Activated naive CD8-positive, alpha-beta T cell treated with anti-CD3 and anti-CD28 coated beads for 36 hours (primary cell): Measurements from ENCODE around the gene ZDHHC19. TPM values are rescaled to one million over a fixed set of nuclear protein-coding genes. Genes with fewer than 3 reads are reported as not detected.

ENCODE experiments used
- DNase-seq: peaks from one replicate; pipeline ENCODE4 v3.0.0; 2021
- H3K27ac Mint-ChIP-seq: one replicate; pipeline ENCODE4 v1.8.0; 2022; ENCODE audit warnings: mild to moderate bottlenecking, moderate library complexity, mixed read lengths
- H3K27me3 Mint-ChIP-seq: one replicate; pipeline ENCODE4 v1.8.0; 2022; ENCODE audit warnings: mild to moderate bottlenecking, mixed read lengths
- H3K36me3 Mint-ChIP-seq: one replicate; pipeline ENCODE4 v1.8.0; 2021; ENCODE audit warnings: mild to moderate bottlenecking, mixed read lengths
- H3K4me1 Mint-ChIP-seq: one replicate; pipeline ENCODE4 v1.8.0; 2021; ENCODE audit warnings: mixed read lengths
- H3K4me3 Mint-ChIP-seq: one replicate; pipeline ENCODE4 v1.8.0; 2022; ENCODE audit warnings: mild to moderate bottlenecking, moderate library complexity, mixed read lengths
- H3K9me3 Mint-ChIP-seq: one replicate; pipeline ENCODE4 v1.8.0; 2022; ENCODE audit warnings: mixed read lengths
- total RNA-seq, 2 experiments: library from RNA; stranded (reverse); gene quantifications; one replicate each; pipeline ENCODE4 v1.2.3, GENCODE V29; 2021

The ZDHHC19 gene
- total RNA-seq, 2 experiments from 2014 or later: not detected

DNA sequence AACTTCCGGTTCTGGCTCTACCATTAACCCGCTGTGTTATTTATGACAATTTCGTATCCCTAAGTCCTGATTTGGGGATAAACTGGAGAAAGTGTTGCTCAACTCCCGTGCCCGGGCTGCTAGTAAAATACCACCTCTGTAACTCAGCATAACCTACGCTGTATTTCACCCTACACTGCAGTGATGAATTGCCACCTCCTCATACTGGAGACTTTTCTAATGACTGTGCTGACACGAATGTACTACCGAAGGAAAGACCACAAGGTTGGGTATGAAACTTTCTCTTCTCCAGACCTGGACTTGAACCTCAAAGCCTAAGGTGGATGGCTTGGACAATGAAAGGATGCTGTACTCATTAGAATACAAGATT is 21.7 kb upstream of the ZDHHC19 start:
- H3K27ac Mint-ChIP-seq: no peak overlapping the region
- peaks cover 23% of the 10 kb centered on the region for H3K4me1 Mint-ChIP-seq
- H3K9me3 Mint-ChIP-seq: no peaks in the 10 kb centered on the region
- no peak overlapping the region for H3K4me3 Mint-ChIP-seq
- DNase-seq: no peak
- peaks cover 2% of the 10 kb centered on the region for H3K36me3 Mint-ChIP-seq
- no peaks in the 10 kb centered on the region for H3K27me3 Mint-ChIP-seq

DNA sequence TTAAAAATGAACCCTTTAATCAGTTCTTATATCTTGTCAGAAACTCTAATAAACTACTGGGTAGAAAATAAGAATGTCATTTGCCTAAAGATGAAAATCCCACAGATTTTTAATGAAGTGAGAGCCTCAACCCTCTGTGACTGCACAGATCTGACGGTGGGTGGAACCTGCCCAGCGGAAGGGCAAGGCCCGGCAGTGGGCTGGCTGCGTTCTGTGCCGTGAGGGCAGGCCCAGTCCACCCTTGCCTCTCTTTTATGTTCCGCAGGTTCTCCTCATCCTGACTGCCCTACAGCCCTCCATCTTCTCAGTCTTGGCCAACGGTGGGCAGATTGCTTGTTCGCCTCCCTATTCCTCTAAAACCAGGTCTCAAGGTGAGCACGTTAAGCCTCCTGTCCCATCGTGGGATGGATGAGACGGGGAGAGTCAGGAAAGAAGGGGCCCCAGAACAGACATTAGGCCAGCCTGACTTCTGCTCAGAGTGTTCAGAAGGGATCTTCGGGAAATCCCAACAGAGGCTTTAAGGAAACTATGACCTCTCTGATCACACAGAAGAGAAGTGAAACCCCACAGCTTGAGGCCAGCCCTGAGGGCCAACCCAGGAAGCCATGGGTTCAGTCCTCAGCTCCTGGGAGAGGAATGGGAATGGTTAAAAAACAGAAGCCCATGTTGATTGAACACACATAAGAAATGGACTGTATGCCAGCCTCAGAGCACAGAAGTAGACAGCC is 21.1 kb upstream of the ZDHHC19 start:
- DNase-seq: no peak
- H3K4me3 Mint-ChIP-seq: no peak overlapping the region
- H3K27me3 Mint-ChIP-seq: no peaks in the 10 kb centered on the region
- H3K36me3 Mint-ChIP-seq: no peaks in the 10 kb centered on the region
- peak overlapping the region; percentile 22 for H3K27ac Mint-ChIP-seq
- peaks cover 21% of the 10 kb centered on the region for H3K4me1 Mint-ChIP-seq
- no peaks in the 10 kb centered on the region for H3K9me3 Mint-ChIP-seq

- H3K4me3 Mint-ChIP-seq: no peak overlapping the region
- peaks cover 5% of the 10 kb centered on the region for H3K4me1 Mint-ChIP-seq
- DNase-seq: no peak
- no peaks in the 10 kb centered on the region for H3K9me3 Mint-ChIP-seq
- H3K27ac Mint-ChIP-seq: peak overlapping the region; percentile 16
- no peaks in the 10 kb centered on the region for H3K36me3 Mint-ChIP-seq
- peaks cover 3% of the 10 kb centered on the region for H3K27me3 Mint-ChIP-seq
Measured at GRCh38 chr3:196227629-196228493, 16.7 kb upstream of the ZDHHC19 start.

DNA sequence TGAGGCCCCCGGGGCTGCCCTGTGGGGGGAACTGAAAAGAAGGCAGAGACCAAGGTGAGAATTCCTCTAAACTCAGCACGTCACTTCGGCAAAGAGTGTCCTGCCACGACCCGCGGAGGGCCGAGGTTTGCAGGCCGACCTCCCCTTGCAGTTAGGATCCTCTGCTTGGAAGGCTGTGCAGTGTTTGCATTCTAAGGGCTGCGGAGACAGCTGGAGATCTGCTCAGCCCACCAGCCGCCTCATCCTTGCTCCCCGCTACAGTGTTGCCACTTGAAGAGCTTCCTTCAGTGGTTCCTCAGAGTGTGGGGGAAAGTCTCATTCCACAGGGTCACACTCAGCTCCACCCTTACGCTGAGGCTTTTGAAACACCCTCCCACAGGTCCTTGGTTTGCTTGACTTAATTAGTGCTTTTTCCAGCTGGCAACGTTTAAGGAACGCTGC is 15.9 kb upstream of the ZDHHC19 start:
- no peaks in the 10 kb centered on the region for H3K36me3 Mint-ChIP-seq
- peaks cover 3% of the 10 kb centered on the region for H3K27me3 Mint-ChIP-seq
- DNase-seq: no peak
- H3K9me3 Mint-ChIP-seq: no peaks in the 10 kb centered on the region
- H3K27ac Mint-ChIP-seq: no peak overlapping the region
- no peaks in the 10 kb centered on the region for H3K4me1 Mint-ChIP-seq
- no peak overlapping the region for H3K4me3 Mint-ChIP-seq

- no peaks in the 10 kb centered on the region for H3K36me3 Mint-ChIP-seq
- H3K27me3 Mint-ChIP-seq: peaks cover 3% of the 10 kb centered on the region
- no peak overlapping the region for H3K4me3 Mint-ChIP-seq
- DNase-seq: no peak
- no peaks in the 10 kb centered on the region for H3K4me1 Mint-ChIP-seq
- H3K9me3 Mint-ChIP-seq: no peaks in the 10 kb centered on the region
- no peak overlapping the region for H3K27ac Mint-ChIP-seq
Measured at GRCh38 chr3:196225763-196226364, 14.7 kb upstream of the ZDHHC19 start.

GRCh38 chr3:196225086-196225485 is 13.9 kb upstream of the ZDHHC19 start:
- no peak overlapping the region for H3K4me3 Mint-ChIP-seq
- DNase-seq: no peak
- H3K27ac Mint-ChIP-seq: no peak overlapping the region
- H3K27me3 Mint-ChIP-seq: peaks cover 3% of the 10 kb centered on the region
- H3K36me3 Mint-ChIP-seq: no peaks in the 10 kb centered on the region
- H3K9me3 Mint-ChIP-seq: no peaks in the 10 kb centered on the region
- no peaks in the 10 kb centered on the region for H3K4me1 Mint-ChIP-seq

DNA sequence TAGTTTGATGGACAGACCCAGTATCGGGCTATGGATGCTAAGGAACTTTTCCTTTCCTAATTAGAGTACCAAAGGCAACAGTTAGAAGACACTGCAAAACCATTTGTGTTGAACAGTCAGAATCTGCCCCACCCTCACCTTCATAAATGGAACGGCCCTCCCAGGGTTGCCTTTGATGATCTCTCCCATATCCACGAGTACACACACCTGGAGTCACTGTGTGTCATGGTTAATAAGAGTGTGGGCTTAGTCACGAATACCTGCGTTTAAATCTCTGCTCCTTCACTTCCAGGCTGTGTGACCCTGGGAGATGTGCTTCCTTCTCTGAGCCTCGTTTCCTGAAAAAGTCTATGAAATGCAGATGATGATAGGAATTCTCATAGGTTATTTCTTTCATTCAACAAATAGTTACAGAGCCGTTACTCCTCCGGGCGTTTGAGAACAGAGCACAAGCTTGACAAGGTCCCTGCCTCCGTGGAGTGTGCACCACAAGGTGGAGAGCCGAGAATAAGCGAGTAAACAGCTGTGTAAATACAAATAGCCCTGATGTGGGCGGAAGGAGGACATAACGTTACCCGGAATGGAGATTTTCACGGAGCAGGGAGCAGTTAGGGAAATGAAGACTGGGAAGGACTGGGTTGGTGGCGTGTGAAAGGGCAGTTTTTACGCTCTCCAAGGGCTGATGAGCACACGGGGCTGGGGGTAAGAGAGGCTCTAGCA is 11.8 kb upstream of the ZDHHC19 start:
- Mint-ChIP-seq H3K4me1 (peaks cover 12% of the 10 kb centered on the region), H3K36me3 (no peaks in the 10 kb centered on the region), H3K27ac (no peak overlapping the region), H3K27me3 (peaks cover 3% of the 10 kb centered on the region), H3K9me3 (no peaks in the 10 kb centered on the region), H3K4me3 (no peak overlapping the region)
- DNase-seq: no peak

DNA sequence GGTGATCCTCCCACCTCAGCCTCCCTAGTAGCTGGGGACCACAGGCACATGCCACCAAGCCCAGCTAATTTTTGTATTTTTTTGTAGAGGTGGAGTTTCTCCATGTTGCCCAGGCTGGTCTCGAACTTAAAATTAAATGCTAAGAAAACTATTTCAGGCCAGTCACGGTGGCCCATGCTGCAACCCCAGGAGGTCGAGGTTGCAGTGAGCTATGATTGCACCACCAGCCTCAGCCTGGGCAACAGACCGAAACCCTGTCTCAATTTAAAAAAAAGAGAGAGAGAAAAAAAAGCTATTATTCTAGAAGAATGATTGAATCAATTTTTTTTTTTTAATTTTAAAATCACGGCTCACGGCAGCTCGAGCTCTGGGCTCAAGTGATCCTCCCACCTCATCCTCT is 9.8 kb upstream of the ZDHHC19 start:
- peaks cover 15% of the 10 kb centered on the region for H3K4me1 Mint-ChIP-seq
- no peaks in the 10 kb centered on the region for H3K36me3 Mint-ChIP-seq
- H3K27me3 Mint-ChIP-seq: peaks cover 3% of the 10 kb centered on the region
- no peak for DNase-seq
- H3K4me3 Mint-ChIP-seq: no peak overlapping the region
- H3K9me3 Mint-ChIP-seq: no peaks in the 10 kb centered on the region
- H3K27ac Mint-ChIP-seq: no peak overlapping the region

DNA sequence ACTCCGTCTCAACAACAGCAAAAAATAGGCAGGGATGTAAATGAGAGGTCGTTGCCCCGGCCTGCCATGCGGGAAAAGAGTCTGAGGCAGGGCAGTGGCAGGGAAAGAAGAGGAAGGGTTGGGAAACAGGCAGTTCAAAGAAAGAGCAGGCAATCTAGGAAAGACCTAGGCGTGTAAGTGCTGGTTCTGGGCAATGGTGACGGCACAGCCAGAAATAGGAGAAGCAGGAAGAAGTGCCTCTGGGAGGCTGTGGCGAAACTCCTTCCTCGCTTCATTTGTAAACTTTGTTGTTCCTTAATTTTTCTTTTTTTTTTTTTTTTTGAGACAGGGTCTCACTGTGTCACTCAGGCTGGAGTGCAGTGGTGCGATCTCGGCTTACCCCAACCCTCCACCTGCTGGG is 9.4 kb upstream of the ZDHHC19 start:
- Mint-ChIP-seq H3K4me1 (peaks cover 15% of the 10 kb centered on the region), H3K27ac (no peak overlapping the region), H3K4me3 (no peak overlapping the region), H3K27me3 (peaks cover 3% of the 10 kb centered on the region), H3K9me3 (no peaks in the 10 kb centered on the region), H3K36me3 (no peaks in the 10 kb centered on the region)
- no peak for DNase-seq

- DNase-seq: no peak
- peaks cover 15% of the 10 kb centered on the region for H3K4me1 Mint-ChIP-seq
Measured at GRCh38 chr3:196219970-196220311, 8.7 kb upstream of the ZDHHC19 start.

GRCh38 chr3:196219194-196219969 is 8.2 kb upstream of the ZDHHC19 start:
- no peaks in the 10 kb centered on the region for H3K27me3 Mint-ChIP-seq
- peak overlapping the region; percentile 68 for H3K4me3 Mint-ChIP-seq
- H3K4me1 Mint-ChIP-seq: peaks cover 15% of the 10 kb centered on the region
- H3K36me3 Mint-ChIP-seq: no peaks in the 10 kb centered on the region
- H3K27ac Mint-ChIP-seq: peak overlapping the region; percentile 80
- peak; percentile 74 for DNase-seq
- H3K9me3 Mint-ChIP-seq: no peaks in the 10 kb centered on the region

More at GRCh38 chr3:196219970-196220311, 8.7 kb upstream of the ZDHHC19 start:
- Mint-ChIP-seq H3K36me3 (no peaks in the 10 kb centered on the region), H3K27ac (peak overlapping the region; percentile 80), H3K9me3 (no peaks in the 10 kb centered on the region), H3K4me3 (no peak overlapping the region), H3K27me3 (no peaks in the 10 kb centered on the region)

GRCh38 chr3:196218155-196218712 is 7.0 kb upstream of the ZDHHC19 start:
- Mint-ChIP-seq H3K9me3 (no peaks in the 10 kb centered on the region), H3K4me3 (no peak overlapping the region), H3K36me3 (no peaks in the 10 kb centered on the region), H3K4me1 (peaks cover 15% of the 10 kb centered on the region), H3K27ac (peak overlapping the region; percentile 16), H3K27me3 (no peaks in the 10 kb centered on the region)
- no peak for DNase-seq

GRCh38 chr3:196217307-196218154 is 6.3 kb upstream of the ZDHHC19 start:
- H3K4me1 Mint-ChIP-seq: peaks cover 15% of the 10 kb centered on the region
- DNase-seq: no peak
- no peaks in the 10 kb centered on the region for H3K27me3 Mint-ChIP-seq
- peak overlapping the region; percentile 38 for H3K27ac Mint-ChIP-seq
- H3K36me3 Mint-ChIP-seq: no peaks in the 10 kb centered on the region
- no peak overlapping the region for H3K4me3 Mint-ChIP-seq
- H3K9me3 Mint-ChIP-seq: no peaks in the 10 kb centered on the region
